Astrocyte (in vitro differentiated cells and primary cell): ENCODE data around the gene CCDC169.

Experiments
- EZH2 ChIP-seq: IDR thresholded peaks from 2 replicates; pipeline ENCODE4 v1.6.1; 2012; ENCODE audit warnings: mild to moderate bottlenecking, low read length, inconsistent platforms; ENCODE audit not compliant: insufficient read depth
- TF ChIP-seq, protein P1 (sequence below): IDR thresholded peaks from 2 replicates; pipeline ENCODE4 v1.5.1; 2011; ENCODE audit warnings: low read depth, mild to moderate bottlenecking, inconsistent platforms, low read length, moderate library complexity; ENCODE audit not compliant: insufficient read depth

DNA sequence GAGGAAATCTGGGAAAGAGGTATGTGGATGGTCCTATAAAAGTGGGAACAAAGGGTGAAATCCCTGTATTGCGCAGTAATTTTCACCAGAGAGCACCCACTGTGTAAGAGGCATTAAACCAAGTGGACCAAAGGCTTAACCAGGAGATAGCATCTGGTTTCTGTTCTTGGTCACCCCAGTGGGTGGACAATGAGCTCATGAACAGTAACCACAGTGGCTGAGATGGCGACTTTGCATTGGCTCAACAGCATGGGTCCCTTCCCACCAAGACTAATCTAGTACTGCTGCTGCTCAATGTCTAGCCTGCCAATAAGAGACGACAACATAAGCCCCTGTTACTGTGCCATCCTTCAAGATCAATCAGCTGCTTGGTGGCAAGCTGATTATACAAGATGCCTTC is 36.6 kb downstream of the CCDC169 start:
- TF ChIP-seq, protein P1, sequence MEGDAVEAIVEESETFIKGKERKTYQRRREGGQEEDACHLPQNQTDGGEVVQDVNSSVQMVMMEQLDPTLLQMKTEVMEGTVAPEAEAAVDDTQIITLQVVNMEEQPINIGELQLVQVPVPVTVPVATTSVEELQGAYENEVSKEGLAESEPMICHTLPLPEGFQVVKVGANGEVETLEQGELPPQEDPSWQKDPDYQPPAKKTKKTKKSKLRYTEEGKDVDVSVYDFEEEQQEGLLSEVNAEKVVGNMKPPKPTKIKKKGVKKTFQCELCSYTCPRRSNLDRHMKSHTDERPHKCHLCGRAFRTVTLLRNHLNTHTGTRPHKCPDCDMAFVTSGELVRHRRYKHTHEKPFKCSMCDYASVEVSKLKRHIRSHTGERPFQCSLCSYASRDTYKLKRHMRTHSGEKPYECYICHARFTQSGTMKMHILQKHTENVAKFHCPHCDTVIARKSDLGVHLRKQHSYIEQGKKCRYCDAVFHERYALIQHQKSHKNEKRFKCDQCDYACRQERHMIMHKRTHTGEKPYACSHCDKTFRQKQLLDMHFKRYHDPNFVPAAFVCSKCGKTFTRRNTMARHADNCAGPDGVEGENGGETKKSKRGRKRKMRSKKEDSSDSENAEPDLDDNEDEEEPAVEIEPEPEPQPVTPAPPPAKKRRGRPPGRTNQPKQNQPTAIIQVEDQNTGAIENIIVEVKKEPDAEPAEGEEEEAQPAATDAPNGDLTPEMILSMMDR, result no peak
- no peak for TF ChIP-seq EZH2
